Stimulated activated CD4-positive, alpha-beta T cell treated with anti-CD3 and anti-CD28 coated beads, Interleukin-1b, Interleukin-23, amount 100 ng/mL, for 24 hours (primary cell): ENCODE results near the gene MCTP1.
"Not testable (repeated sequence)": the region's sequence is repeated elsewhere in the genome, so short reads cannot be mapped to it uniquely, and the experiment has no call there.

ENCODE experiments used
- DNase-seq, 4 experiments: peaks; one replicate each; pipeline ENCODE4 v3.0.0-alpha.2; 2020; ENCODE audit warnings: low read depth in 4 of 4, low spot score in 1 of 4

Gene MCTP1

GRCh38 chr5:94830520-94830919, 454.4 kb downstream of the MCTP1 start:
- no peak for DNase-seq

- DNase-seq, result not testable (repeated sequence)
Measured at GRCh38 chr5:94828222-94828621, 456.7 kb downstream of the MCTP1 start.

- DNase-seq, result no peak
Measured at GRCh38 chr5:94820488-94820887, 464.4 kb downstream of the MCTP1 start.

- DNase-seq, result no peak
Measured at GRCh38 chr5:94818904-94819303, 466.0 kb downstream of the MCTP1 start.

GRCh38 chr5:94815313-94816039, 469.4 kb downstream of the MCTP1 start:
- no peak for DNase-seq

GRCh38 chr5:94812232-94812631, 472.7 kb downstream of the MCTP1 start:
- DNase-seq, result no peak

GRCh38 chr5:94811331-94811730, 473.6 kb downstream of the MCTP1 start:
- no peak for DNase-seq

- DNase-seq, result no peak
Measured at GRCh38 chr5:94810877-94811276, 474.0 kb downstream of the MCTP1 start.

- no peak for DNase-seq
Measured at GRCh38 chr5:94810281-94810680, 474.6 kb downstream of the MCTP1 start.

GRCh38 chr5:94808497-94808896, 476.4 kb downstream of the MCTP1 start:
- no peak for DNase-seq

GRCh38 chr5:94807985-94808384, 476.9 kb downstream of the MCTP1 start:
- DNase-seq, result no peak

- DNase-seq, result no peak
Measured at GRCh38 chr5:94802450-94802849, 482.4 kb downstream of the MCTP1 start.

GRCh38 chr5:94796586-94796985, 488.3 kb downstream of the MCTP1 start:
- DNase-seq, result no peak

- no peak for DNase-seq
Measured at GRCh38 chr5:94793816-94794198, 491.1 kb downstream of the MCTP1 start.

- DNase-seq, result no peak
Measured at GRCh38 chr5:94793113-94793815, 491.6 kb downstream of the MCTP1 start.

- no peak for DNase-seq
Measured at GRCh38 chr5:94791829-94792228, 493.1 kb downstream of the MCTP1 start.

GRCh38 chr5:94788527-94788926, 496.4 kb downstream of the MCTP1 start:
- no peak for DNase-seq

GRCh38 chr5:94784536-94785505, 500.1 kb downstream of the MCTP1 start:
- DNase-seq, result no peak

- DNase-seq, result no peak
Measured at GRCh38 chr5:94782383-94782782, 502.5 kb downstream of the MCTP1 start.

GRCh38 chr5:94779684-94780083, 505.2 kb downstream of the MCTP1 start:
- DNase-seq, result no peak

- DNase-seq, result no peak
Measured at GRCh38 chr5:94778732-94779131, 506.2 kb downstream of the MCTP1 start.

GRCh38 chr5:94778299-94778698, 506.6 kb downstream of the MCTP1 start:
- DNase-seq, result no peak
